SJCRH30 (cell line): Measurements from ENCODE around the gene LMX1B. TPM values are rescaled to one million over a fixed set of nuclear protein-coding genes. Genes with fewer than 3 reads are reported as not detected.

Source experiments
- DNase-seq, 2 experiments: peaks; one replicate each; pipeline ENCODE4 v3.0.0-alpha.2; 2015 to 2020
- H3K27ac ChIP-seq: fragments of 250-450 bp; sonication (Bioruptor Pico); 2 replicates; pipeline ENCODE4 v1.5.1; 2020; ENCODE audit warnings: mild to moderate bottlenecking, moderate library complexity
- H3K27me3 ChIP-seq: fragments of 250-450 bp; sonication (Bioruptor Pico); 2 replicates; pipeline ENCODE4 v1.5.1; 2020; ENCODE audit warnings: mild to moderate bottlenecking, moderate library complexity
- H3K36me3 ChIP-seq: fragments of 250-450 bp; sonication (Bioruptor Pico); 2 replicates; pipeline ENCODE4 v1.5.1; 2020; ENCODE audit warnings: mild to moderate bottlenecking, moderate library complexity
- H3K4me1 ChIP-seq: fragments of 250-450 bp; sonication (Bioruptor Pico); 2 replicates; pipeline ENCODE4 v1.5.1; 2020; ENCODE audit warnings: mild to moderate bottlenecking, moderate library complexity
- H3K4me3 ChIP-seq: fragments of 250-450 bp; sonication (Bioruptor Pico); 2 replicates; pipeline ENCODE4 v1.5.1; 2020; ENCODE audit warnings: mild to moderate bottlenecking, moderate library complexity
- H3K9me3 ChIP-seq: fragments of 250-450 bp; sonication (Bioruptor Pico); replicated peaks from 2 replicates; pipeline ENCODE4 v1.5.1; 2020; ENCODE audit warnings: mild to moderate bottlenecking, moderate library complexity
- total RNA-seq: library from RNA; depleted of rRNA; stranded (reverse); fragments of >200 nt; shearing (Covaris generic); gene quantifications from 2 replicates; pipeline ENCODE4 v1.2.3, GENCODE V29; 2014

The LMX1B gene
- total RNA-seq, 1 experiment from 2014 or later = 10.3 TPM

- DNase-seq = no peak
- H3K27me3 ChIP-seq = no peaks in the 10 kb centered on the region
- H3K9me3 ChIP-seq = no peaks in the 10 kb centered on the region
- no peaks in the 10 kb centered on the region for H3K4me1 ChIP-seq
- no peak overlapping the region for H3K27ac ChIP-seq
- H3K4me3 ChIP-seq = no peak overlapping the region
- no peaks in the 10 kb centered on the region for H3K36me3 ChIP-seq
Measured at GRCh38 chr9:126628146-126628545, 14.4 kb downstream of the LMX1B start.

- Histone ChIP-seq H3K27ac (no peak overlapping the region), H3K36me3 (no peaks in the 10 kb centered on the region), H3K4me3 (no peak overlapping the region), H3K9me3 (no peaks in the 10 kb centered on the region), H3K27me3 (no peaks in the 10 kb centered on the region), H3K4me1 (peaks cover 2% of the 10 kb centered on the region; the same call in 1 of the 2 replicates)
- DNase-seq = peak; percentile 59 to 73
Measured at GRCh38 chr9:126628969-126629674, 15.4 kb downstream of the LMX1B start.

DNA sequence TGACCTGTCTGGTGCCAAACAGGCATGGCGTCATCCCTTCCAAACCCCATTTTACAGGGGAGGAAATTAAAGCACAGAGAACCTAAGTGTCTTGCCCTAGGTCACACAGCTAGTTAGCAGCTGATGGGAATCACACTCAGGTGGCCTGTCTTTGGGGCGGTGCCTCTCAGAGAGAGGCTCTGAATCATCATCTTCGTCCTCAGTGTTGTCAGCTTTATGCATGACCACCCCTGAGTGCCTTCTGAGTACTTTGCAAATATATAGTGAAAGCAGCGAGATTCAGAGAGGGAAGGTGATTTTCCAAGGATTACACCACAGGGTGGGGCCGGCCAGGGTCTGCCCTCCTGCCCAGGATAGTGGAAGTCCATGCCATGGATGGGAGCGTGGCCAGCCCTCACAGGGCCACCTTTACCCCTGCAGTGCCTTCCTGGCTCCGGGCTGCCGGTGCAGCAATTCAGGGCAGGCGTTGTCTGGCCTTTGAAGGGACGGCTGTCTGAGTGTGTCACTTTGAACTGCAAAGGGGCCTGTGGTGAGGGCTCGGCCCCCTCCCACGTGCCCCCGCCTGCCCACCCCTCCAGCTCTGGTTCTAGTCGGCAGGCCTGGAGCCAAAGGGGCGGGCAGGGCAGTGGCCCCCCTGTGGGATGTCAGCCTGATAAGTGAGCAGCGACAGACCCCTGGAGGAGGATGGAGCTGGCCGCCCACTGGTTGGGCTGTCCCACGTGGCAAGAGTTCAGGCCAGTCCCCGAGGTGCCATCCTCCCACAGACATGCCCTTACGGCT is 16.9 kb downstream of the LMX1B start:
- H3K27ac ChIP-seq = no peak overlapping the region
- H3K4me1 ChIP-seq = peaks cover 2% of the 10 kb centered on the region; the same call in 1 of the 2 replicates
- H3K4me3 ChIP-seq = no peak overlapping the region
- no peaks in the 10 kb centered on the region for H3K9me3 ChIP-seq
- no peak for DNase-seq
- no peaks in the 10 kb centered on the region for H3K36me3 ChIP-seq
- H3K27me3 ChIP-seq = no peaks in the 10 kb centered on the region

DNA sequence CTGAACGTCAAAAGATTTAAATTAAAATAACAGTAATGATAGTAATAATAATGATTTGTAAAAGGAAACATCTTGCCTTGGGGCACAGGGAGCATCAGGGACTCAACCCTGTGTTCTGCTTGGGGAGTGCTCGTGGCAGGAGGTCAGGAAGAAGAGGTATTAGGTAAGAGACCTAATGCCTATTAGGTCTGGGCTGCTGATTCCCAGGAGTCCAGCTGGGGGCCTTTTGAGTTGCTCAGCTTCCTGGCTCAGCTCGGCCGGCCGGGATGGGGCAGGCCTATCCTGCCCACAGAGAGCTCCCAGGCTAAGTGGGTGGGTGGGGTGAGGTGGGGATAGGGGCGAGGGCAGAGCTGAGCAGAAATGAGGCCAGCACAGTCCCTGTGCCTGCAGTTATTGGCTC is 17.5 kb downstream of the LMX1B start:
- no peaks in the 10 kb centered on the region for H3K27me3 ChIP-seq

GRCh38 chr9:126633881-126634558 is 20.3 kb downstream of the LMX1B start:
- no peak overlapping the region for H3K4me3 ChIP-seq
- DNase-seq = peak; percentile 44 to 67
- no peaks in the 10 kb centered on the region for H3K9me3 ChIP-seq
- no peaks in the 10 kb centered on the region for H3K36me3 ChIP-seq
- H3K27ac ChIP-seq = no peak overlapping the region
- no peaks in the 10 kb centered on the region for H3K27me3 ChIP-seq
- peaks cover 5% of the 10 kb centered on the region for H3K4me1 ChIP-seq

More for the DNA sequence above, 17.5 kb downstream of the LMX1B start:
- no peak overlapping the region for H3K4me3 ChIP-seq
- peak in 1 of 2 experiments; percentile 38 for DNase-seq
- H3K9me3 ChIP-seq = no peaks in the 10 kb centered on the region
- H3K27ac ChIP-seq = no peak overlapping the region
- H3K4me1 ChIP-seq = peaks cover 2% of the 10 kb centered on the region; the same call in 1 of the 2 replicates
- H3K36me3 ChIP-seq = no peaks in the 10 kb centered on the region

DNA sequence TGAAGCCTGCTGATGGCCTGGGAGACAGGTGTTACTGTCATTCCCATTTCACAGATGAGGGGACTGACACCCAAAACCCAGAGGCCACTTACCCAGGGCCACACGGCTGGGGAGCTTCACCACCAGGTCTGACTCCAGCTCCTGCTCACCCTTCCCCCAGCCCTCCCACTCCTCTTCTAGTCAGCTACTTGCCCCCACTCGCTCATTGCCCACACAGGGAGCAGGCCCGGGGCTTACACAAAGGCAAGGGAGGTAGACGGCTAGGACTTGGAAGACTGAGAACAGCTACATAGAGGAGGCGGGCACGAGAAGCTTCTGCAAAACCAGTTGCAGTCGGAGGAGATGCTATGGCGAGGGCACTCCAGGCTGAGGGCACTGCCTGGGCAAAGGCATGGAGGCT is 21.3 kb downstream of the LMX1B start:
- H3K4me1 ChIP-seq = peaks cover 5% of the 10 kb centered on the region
- no peak overlapping the region for H3K27ac ChIP-seq
- no peaks in the 10 kb centered on the region for H3K9me3 ChIP-seq
- H3K27me3 ChIP-seq = no peaks in the 10 kb centered on the region
- H3K36me3 ChIP-seq = no peaks in the 10 kb centered on the region
- DNase-seq = no peak
- no peak overlapping the region for H3K4me3 ChIP-seq

GRCh38 chr9:126635661-126636439 is 22.1 kb downstream of the LMX1B start:
- Histone ChIP-seq H3K27ac (no peak overlapping the region), H3K27me3 (no peaks in the 10 kb centered on the region), H3K9me3 (no peaks in the 10 kb centered on the region), H3K4me3 (no peak overlapping the region), H3K36me3 (no peaks in the 10 kb centered on the region), H3K4me1 (peaks cover 5% of the 10 kb centered on the region)
- DNase-seq = no peak

- H3K4me3 ChIP-seq = no peak overlapping the region
- no peaks in the 10 kb centered on the region for H3K27me3 ChIP-seq
- no peaks in the 10 kb centered on the region for H3K36me3 ChIP-seq
Measured at GRCh38 chr9:126636983-126637798, 23.5 kb downstream of the LMX1B start.

GRCh38 chr9:126638571-126639132 is 24.9 kb downstream of the LMX1B start:
- Histone ChIP-seq H3K4me1 (peaks cover 33% of the 10 kb centered on the region), H3K27me3 (no peaks in the 10 kb centered on the region), H3K36me3 (no peaks in the 10 kb centered on the region), H3K9me3 (no peaks in the 10 kb centered on the region), H3K4me3 (no peak overlapping the region), H3K27ac (no peak overlapping the region)
- DNase-seq = no peak

More at GRCh38 chr9:126636983-126637798, 23.5 kb downstream of the LMX1B start:
- peaks cover 18% of the 10 kb centered on the region for H3K4me1 ChIP-seq
- H3K9me3 ChIP-seq = no peaks in the 10 kb centered on the region
- DNase-seq = no peak
- H3K27ac ChIP-seq = no peak overlapping the region

DNA sequence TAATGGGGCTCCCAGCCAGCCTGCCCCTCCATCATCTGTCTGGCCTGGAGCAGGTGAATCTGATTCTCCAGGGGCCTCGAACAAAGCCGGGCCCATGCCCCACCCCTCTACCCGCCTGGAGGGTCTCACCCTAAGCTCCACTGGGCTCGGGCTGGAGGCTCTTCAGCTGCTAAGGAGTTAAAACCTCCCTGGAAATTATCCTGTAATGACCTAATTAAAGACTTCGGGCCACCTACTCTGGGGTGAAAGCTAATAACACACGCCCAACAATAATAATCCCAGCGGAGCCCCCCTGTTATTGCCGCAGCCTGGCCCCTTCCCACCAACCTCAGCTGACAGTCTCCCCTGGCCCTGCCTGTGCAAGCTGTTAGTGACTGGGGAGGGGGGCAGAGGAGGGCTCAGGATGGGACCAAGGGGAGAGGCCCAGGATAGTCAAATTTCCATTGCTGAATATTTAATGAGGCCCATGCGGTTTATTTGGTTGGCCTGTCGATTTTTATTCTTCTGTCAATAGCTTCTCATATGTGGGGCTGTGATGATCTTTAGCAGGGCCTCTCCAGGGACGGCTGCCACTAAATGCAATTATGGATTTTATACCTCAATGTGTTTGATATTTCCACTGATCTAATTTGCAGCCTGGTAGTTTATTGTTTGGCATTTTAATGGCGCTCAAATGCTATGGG is 25.7 kb downstream of the LMX1B start:
- Histone ChIP-seq H3K27ac (no peak overlapping the region), H3K9me3 (no peaks in the 10 kb centered on the region), H3K4me3 (no peak overlapping the region), H3K4me1 (peaks cover 39% of the 10 kb centered on the region), H3K27me3 (no peaks in the 10 kb centered on the region), H3K36me3 (no peaks in the 10 kb centered on the region)
- DNase-seq = no peak

- H3K27ac ChIP-seq = peak overlapping the region; percentile 68; the same call in 1 of the 2 replicates
- H3K27me3 ChIP-seq = no peaks in the 10 kb centered on the region
- H3K36me3 ChIP-seq = no peaks in the 10 kb centered on the region
- no peak overlapping the region for H3K4me3 ChIP-seq
- H3K4me1 ChIP-seq = peaks cover 49% of the 10 kb centered on the region
- no peak for DNase-seq
- no peaks in the 10 kb centered on the region for H3K9me3 ChIP-seq
Measured at GRCh38 chr9:126641118-126641851, 27.6 kb downstream of the LMX1B start.

DNA sequence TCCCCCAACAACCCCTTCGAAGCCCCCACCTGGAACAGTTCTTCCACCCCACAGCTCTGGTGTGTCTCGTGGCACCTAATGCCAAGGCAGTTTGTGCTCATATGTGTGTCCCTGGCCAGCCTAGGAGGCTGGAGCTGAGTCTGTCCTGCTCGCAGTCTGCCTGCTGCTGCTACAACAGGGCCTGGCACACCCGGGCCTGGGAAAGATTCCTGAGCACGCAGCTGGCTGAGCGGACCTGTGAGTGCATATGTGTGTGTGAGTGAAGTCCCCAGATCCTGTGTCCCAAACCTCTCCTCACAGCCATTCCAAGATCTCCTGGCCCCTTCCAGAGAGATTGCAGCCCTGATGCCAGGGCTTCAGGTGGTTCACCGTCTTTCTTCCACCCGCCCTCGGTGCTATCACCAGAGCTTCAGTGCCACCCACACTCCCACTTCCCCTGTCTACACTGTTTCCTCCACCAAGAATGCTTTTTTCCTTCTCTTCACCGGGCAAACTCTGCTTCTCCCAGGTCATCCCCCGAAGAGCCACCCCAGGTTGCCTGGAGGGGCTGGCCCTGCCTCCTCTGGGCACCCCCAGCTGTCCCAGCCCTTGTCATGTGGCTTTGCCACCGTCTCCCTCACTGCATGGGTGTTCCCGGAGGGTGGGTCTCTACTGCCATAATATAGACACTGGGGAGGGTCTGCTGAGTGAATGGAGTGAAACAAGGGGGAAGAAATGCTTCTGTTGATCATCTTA is 28.4 kb downstream of the LMX1B start:
- Histone ChIP-seq H3K27me3 (no peaks in the 10 kb centered on the region), H3K4me3 (no peak overlapping the region), H3K4me1 (peaks cover 58% of the 10 kb centered on the region), H3K36me3 (no peaks in the 10 kb centered on the region), H3K27ac (peak overlapping the region; percentile 68), H3K9me3 (no peaks in the 10 kb centered on the region)
- DNase-seq = peak in 1 of 2 experiments; percentile 31
